GM04503 (cell line): Measurements from ENCODE around the gene LRRC36.

Experiments
- DNase-seq: peaks from one replicate; pipeline ENCODE4 v3.0.0-alpha.2; 2012; ENCODE audit warnings: low read depth

The LRRC36 gene

GRCh38 chr16:67326472-67327309 is at the start of gene LRRC36, which contains the start of gene KCTD19:
LRRC36 (plus strand) TSS chr16:67326815; CDS start chr16:67326863, 48 bp downstream.
KCTD19 (minus strand) TSS chr16:67326741; CDS start chr16:67326707, 34 bp downstream.
- DNase-seq: no peak

GRCh38 chr16:67277294-67277998 is 49.2 kb upstream of the LRRC36 start:
- DNase-seq: peak; percentile 97

- DNase-seq: peak; percentile 64
These were observed 48.4 kb upstream of the LRRC36 start for GRCh38 chr16:67277999-67278772.

- DNase-seq: no peak
These were observed 47.8 kb upstream of the LRRC36 start for GRCh38 chr16:67278773-67279295.

GRCh38 chr16:67279296-67280089 is 47.1 kb upstream of the LRRC36 start, which contains the start of gene PLEKHG4:
PLEKHG4 (plus strand) TSS chr16:67279532; CDS start chr16:67280045, 513 bp downstream.
- DNase-seq: no peak

GRCh38 chr16:67280090-67281015 is 46.3 kb upstream of the LRRC36 start:
- no peak for DNase-seq

- DNase-seq: no peak
These were observed 44.8 kb upstream of the LRRC36 start for GRCh38 chr16:67281536-67282446.

GRCh38 chr16:67282447-67282805 is 44.2 kb upstream of the LRRC36 start:
- DNase-seq: no peak

- no peak for DNase-seq
These were observed 43.4 kb upstream of the LRRC36 start for GRCh38 chr16:67283039-67283825.

- no peak for DNase-seq
These were observed 42.6 kb upstream of the LRRC36 start for GRCh38 chr16:67283826-67284555.

GRCh38 chr16:67284699-67285646 is 41.6 kb upstream of the LRRC36 start:
- DNase-seq: no peak

GRCh38 chr16:67286441-67287235 is 40.0 kb upstream of the LRRC36 start:
- DNase-seq: no peak

GRCh38 chr16:67287960-67288359 is 38.7 kb upstream of the LRRC36 start:
- no peak for DNase-seq

- no peak for DNase-seq
These were observed 35.2 kb upstream of the LRRC36 start for GRCh38 chr16:67291461-67291860.

GRCh38 chr16:67294171-67294757 is 32.4 kb upstream of the LRRC36 start:
- no peak for DNase-seq
